Erythroblast (primary cell): Measurements from ENCODE around the gene WDR5B.

ENCODE experiments used
- GATA1 ChIP-seq: IDR thresholded peaks from 2 replicates; pipeline ENCODE4 v1.6.1; 2011; ENCODE audit warnings: low read depth, mild to moderate bottlenecking, control low read depth, low read length, moderate library complexity
- POLR2A ChIP-seq: IDR thresholded peaks from 2 replicates; pipeline ENCODE4 v1.6.1; 2011; ENCODE audit warnings: mild to moderate bottlenecking, low read length

DNA sequence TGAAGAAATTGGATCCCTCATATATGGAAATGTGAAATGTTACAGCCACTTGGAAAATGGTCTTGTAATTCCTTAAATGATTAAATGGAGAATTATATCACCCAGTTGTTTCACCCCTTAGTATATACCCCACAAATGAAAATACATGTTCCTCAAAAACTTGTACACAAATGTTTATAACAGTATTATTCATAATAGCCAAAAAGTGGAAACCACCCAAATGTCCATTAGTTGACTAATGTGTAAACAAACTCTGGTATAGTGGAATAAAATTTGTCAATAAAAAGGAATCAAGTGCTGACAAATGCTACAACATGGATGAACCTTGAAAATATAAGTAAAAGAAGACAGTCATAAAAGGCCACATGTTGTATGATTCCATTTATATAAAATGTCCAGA is 19.4 kb downstream of the WDR5B start:
- TF ChIP-seq POLR2A (no peak), GATA1 (no peak)
